ENCODE results near the gene FOXRED2.

Gene FOXRED2

GRCh38 chr22:36449596-36450175, 57.2 kb downstream of the FOXRED2 start:
- DNase-seq (ENCODE audit: low read depth): no peak

GRCh38 chr22:36447632-36448031, 59.2 kb downstream of the FOXRED2 start:
- no peak for DNase-seq (ENCODE audit: low read depth)

- no peak for DNase-seq (ENCODE audit: low read depth)
These were observed 61.6 kb downstream of the FOXRED2 start for GRCh38 chr22:36445158-36445668.

- no peak for DNase-seq (ENCODE audit: low read depth)
These were observed 63.6 kb downstream of the FOXRED2 start for GRCh38 chr22:36443198-36443770.

- DNase-seq (ENCODE audit: low read depth): no peak
These were observed 64.2 kb downstream of the FOXRED2 start for GRCh38 chr22:36442506-36443197.

GRCh38 chr22:36440429-36441002, 66.3 kb downstream of the FOXRED2 start:
- no peak for DNase-seq (ENCODE audit: low read depth)

GRCh38 chr22:36439481-36440271, 67.2 kb downstream of the FOXRED2 start:
- peak; percentile 69 for DNase-seq (ENCODE audit: low read depth)
